Panc1 (cell line): Measurements from ENCODE around the gene MYO1E.

Experiments used
- POLR2AphosphoS5 ChIP-seq: IDR thresholded peaks from 2 replicates; pipeline ENCODE4 v1.6.1; 2012; ENCODE audit warnings: mild to moderate bottlenecking, low read depth, low read length, moderate library complexity
- SIN3A ChIP-seq: IDR thresholded peaks from 2 replicates; pipeline ENCODE4 v1.6.1; 2012; ENCODE audit warnings: low read depth, mild to moderate bottlenecking, low read length, moderate library complexity, borderline replicate concordance; ENCODE audit not compliant: insufficient read depth
- TCF7L2 ChIP-seq: IDR thresholded peaks from 2 replicates; pipeline ENCODE4 v1.6.1; 2011; ENCODE audit warnings: mild to moderate bottlenecking, low read depth, low read length, inconsistent platforms
- TF ChIP-seq, protein P1 (sequence below): fragments of 450-650 bp; IDR thresholded peaks from 2 replicates; pipeline ENCODE4 v1.5.1; 2017; ENCODE audit warnings: mild to moderate bottlenecking
- TF ChIP-seq, protein P2 (sequence below), 2 experiments: IDR thresholded peaks; 2 replicates each; pipeline ENCODE4 v1.6.1; 2011 to 2012; ENCODE audit warnings: low read depth in 2 of 2, control low read depth in 1 of 2, low read length in 1 of 2, mild to moderate bottlenecking in 1 of 2, moderate library complexity in 1 of 2; ENCODE audit not compliant: insufficient read depth in 1 of 2

DNA sequence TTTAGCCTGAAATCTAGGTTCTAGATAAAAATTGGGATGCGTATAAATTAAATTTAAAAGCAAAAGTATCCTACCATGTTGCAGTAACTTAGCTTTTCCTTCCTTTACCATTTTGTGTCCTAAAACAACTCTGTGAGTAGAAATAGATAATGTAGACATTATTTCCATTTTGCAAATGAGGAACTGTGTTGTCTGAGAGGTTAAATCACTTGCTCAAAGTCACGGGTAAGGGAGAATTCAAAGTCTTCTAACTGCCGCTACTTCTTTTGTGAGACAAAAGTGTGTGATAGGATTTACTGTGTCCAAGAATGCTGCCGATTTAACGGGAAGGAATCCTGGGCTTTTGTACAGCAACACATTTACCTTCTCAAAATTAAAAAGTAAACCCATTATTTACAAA lies 40.7 kb downstream of the MYO1E start:
- TF ChIP-seq, protein P1, sequence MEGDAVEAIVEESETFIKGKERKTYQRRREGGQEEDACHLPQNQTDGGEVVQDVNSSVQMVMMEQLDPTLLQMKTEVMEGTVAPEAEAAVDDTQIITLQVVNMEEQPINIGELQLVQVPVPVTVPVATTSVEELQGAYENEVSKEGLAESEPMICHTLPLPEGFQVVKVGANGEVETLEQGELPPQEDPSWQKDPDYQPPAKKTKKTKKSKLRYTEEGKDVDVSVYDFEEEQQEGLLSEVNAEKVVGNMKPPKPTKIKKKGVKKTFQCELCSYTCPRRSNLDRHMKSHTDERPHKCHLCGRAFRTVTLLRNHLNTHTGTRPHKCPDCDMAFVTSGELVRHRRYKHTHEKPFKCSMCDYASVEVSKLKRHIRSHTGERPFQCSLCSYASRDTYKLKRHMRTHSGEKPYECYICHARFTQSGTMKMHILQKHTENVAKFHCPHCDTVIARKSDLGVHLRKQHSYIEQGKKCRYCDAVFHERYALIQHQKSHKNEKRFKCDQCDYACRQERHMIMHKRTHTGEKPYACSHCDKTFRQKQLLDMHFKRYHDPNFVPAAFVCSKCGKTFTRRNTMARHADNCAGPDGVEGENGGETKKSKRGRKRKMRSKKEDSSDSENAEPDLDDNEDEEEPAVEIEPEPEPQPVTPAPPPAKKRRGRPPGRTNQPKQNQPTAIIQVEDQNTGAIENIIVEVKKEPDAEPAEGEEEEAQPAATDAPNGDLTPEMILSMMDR = no peak
- TF ChIP-seq POLR2AphosphoS5 = no peak
- no peak for TF ChIP-seq TCF7L2
- TF ChIP-seq, protein P2, sequence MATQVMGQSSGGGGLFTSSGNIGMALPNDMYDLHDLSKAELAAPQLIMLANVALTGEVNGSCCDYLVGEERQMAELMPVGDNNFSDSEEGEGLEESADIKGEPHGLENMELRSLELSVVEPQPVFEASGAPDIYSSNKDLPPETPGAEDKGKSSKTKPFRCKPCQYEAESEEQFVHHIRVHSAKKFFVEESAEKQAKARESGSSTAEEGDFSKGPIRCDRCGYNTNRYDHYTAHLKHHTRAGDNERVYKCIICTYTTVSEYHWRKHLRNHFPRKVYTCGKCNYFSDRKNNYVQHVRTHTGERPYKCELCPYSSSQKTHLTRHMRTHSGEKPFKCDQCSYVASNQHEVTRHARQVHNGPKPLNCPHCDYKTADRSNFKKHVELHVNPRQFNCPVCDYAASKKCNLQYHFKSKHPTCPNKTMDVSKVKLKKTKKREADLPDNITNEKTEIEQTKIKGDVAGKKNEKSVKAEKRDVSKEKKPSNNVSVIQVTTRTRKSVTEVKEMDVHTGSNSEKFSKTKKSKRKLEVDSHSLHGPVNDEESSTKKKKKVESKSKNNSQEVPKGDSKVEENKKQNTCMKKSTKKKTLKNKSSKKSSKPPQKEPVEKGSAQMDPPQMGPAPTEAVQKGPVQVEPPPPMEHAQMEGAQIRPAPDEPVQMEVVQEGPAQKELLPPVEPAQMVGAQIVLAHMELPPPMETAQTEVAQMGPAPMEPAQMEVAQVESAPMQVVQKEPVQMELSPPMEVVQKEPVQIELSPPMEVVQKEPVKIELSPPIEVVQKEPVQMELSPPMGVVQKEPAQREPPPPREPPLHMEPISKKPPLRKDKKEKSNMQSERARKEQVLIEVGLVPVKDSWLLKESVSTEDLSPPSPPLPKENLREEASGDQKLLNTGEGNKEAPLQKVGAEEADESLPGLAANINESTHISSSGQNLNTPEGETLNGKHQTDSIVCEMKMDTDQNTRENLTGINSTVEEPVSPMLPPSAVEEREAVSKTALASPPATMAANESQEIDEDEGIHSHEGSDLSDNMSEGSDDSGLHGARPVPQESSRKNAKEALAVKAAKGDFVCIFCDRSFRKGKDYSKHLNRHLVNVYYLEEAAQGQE (IDR thresholded peaks at IDR 0.05; ENCODE audit: insufficient read depth in 1 of 2, low read depth in 2 of 2, low read length in 1 of 2) = no peak
- TF ChIP-seq SIN3A = no peak
